Measurements from ENCODE around the gene SLC8A1.

GRCh38 chr2:40373111-40373510, 78.8 kb downstream of the SLC8A1 start:
- no peak for TF ChIP-seq POLR2A (IDR thresholded peaks at IDR 0.05)
- TF ChIP-seq, protein P1, sequence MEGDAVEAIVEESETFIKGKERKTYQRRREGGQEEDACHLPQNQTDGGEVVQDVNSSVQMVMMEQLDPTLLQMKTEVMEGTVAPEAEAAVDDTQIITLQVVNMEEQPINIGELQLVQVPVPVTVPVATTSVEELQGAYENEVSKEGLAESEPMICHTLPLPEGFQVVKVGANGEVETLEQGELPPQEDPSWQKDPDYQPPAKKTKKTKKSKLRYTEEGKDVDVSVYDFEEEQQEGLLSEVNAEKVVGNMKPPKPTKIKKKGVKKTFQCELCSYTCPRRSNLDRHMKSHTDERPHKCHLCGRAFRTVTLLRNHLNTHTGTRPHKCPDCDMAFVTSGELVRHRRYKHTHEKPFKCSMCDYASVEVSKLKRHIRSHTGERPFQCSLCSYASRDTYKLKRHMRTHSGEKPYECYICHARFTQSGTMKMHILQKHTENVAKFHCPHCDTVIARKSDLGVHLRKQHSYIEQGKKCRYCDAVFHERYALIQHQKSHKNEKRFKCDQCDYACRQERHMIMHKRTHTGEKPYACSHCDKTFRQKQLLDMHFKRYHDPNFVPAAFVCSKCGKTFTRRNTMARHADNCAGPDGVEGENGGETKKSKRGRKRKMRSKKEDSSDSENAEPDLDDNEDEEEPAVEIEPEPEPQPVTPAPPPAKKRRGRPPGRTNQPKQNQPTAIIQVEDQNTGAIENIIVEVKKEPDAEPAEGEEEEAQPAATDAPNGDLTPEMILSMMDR (IDR thresholded peaks at IDR 0.05) = no peak
- TF ChIP-seq EP300 (IDR thresholded peaks at IDR 0.05) = no peak
- TF ChIP-seq POLR2AphosphoS5 (IDR thresholded peaks at IDR 0.05) = no peak
